Measurements from ENCODE around the gene TPD52L1.
"Not testable (repeated sequence)": the region's sequence is repeated elsewhere in the genome, so short reads cannot be mapped to it uniquely, and the experiment has no call there.

TPD52L1 gene

GRCh38 chr6:125142618-125143017 is 11.0 kb upstream of the TPD52L1 start:
- Histone ChIP-seq H3K4me1 (ENCODE audit: control insufficient read depth, insufficient read depth, low read length) (no peaks in the 10 kb centered on the region), H3K4me3 (ENCODE audit: low read depth, low read length) (no peak overlapping the region), H3K27ac (ENCODE audit: low read depth, low read length) (no peak overlapping the region), H3K9ac (ENCODE audit: low read length) (no peak overlapping the region), H3K27me3 (ENCODE audit: control insufficient read depth, insufficient read depth, low read length) (no peaks in the 10 kb centered on the region), H3K36me3 (ENCODE audit: control insufficient read depth, insufficient read depth, low read length) (no peaks in the 10 kb centered on the region), H3K9me3 (ENCODE audit: control insufficient read depth, insufficient read depth, low read depth, low read length) (peaks cover 5% of the 10 kb centered on the region)

- Histone ChIP-seq H3K9me3 (ENCODE audit: control insufficient read depth, insufficient read depth, low read depth, low read length) (peaks cover 5% of the 10 kb centered on the region), H3K27ac (ENCODE audit: low read depth, low read length) (no peak overlapping the region), H3K4me1 (ENCODE audit: control insufficient read depth, insufficient read depth, low read length) (no peaks in the 10 kb centered on the region; the same call in 1 of the 2 replicates), H3K4me3 (ENCODE audit: low read depth, low read length) (no peak overlapping the region), H3K27me3 (ENCODE audit: control insufficient read depth, insufficient read depth, low read length) (no peaks in the 10 kb centered on the region), H3K9ac (ENCODE audit: low read length) (no peak overlapping the region), H3K36me3 (ENCODE audit: control insufficient read depth, insufficient read depth, low read length) (no peaks in the 10 kb centered on the region)
Observed at GRCh38 chr6:125144822-125145221, 8.8 kb upstream of the TPD52L1 start.

- no peak overlapping the region for H3K4me3 ChIP-seq (ENCODE audit: low read depth, low read length)
Observed at GRCh38 chr6:125149256-125150144, 4.1 kb upstream of the TPD52L1 start.

GRCh38 chr6:125151700-125152099 is 1.9 kb upstream of the TPD52L1 start:
- no peak overlapping the region for H3K9ac ChIP-seq (ENCODE audit: low read length)
- peaks cover 41% of the 10 kb centered on the region for H3K27me3 ChIP-seq (ENCODE audit: control insufficient read depth, insufficient read depth, low read length)
- no peaks in the 10 kb centered on the region for H3K9me3 ChIP-seq (ENCODE audit: control insufficient read depth, insufficient read depth, low read depth, low read length)
- H3K4me3 ChIP-seq (ENCODE audit: low read depth, low read length): no peak overlapping the region
- no peak overlapping the region for H3K27ac ChIP-seq (ENCODE audit: low read depth, low read length)
- peaks cover 2% of the 10 kb centered on the region for H3K4me1 ChIP-seq (ENCODE audit: control insufficient read depth, insufficient read depth, low read length)
- H3K36me3 ChIP-seq (ENCODE audit: control insufficient read depth, insufficient read depth, low read length): no peaks in the 10 kb centered on the region

More at GRCh38 chr6:125149256-125150144, 4.1 kb upstream of the TPD52L1 start:
- no peak overlapping the region for H3K27ac ChIP-seq (ENCODE audit: low read depth, low read length)
- no peak overlapping the region for H3K9ac ChIP-seq (ENCODE audit: low read length)
- H3K4me1 ChIP-seq (ENCODE audit: control insufficient read depth, insufficient read depth, low read length): peaks cover 2% of the 10 kb centered on the region
- H3K27me3 ChIP-seq (ENCODE audit: control insufficient read depth, insufficient read depth, low read length): peaks cover 30% of the 10 kb centered on the region
- H3K36me3 ChIP-seq (ENCODE audit: control insufficient read depth, insufficient read depth, low read length): no peaks in the 10 kb centered on the region
- H3K9me3 ChIP-seq (ENCODE audit: control insufficient read depth, insufficient read depth, low read depth, low read length): no peaks in the 10 kb centered on the region

- no peak overlapping the region for H3K27ac ChIP-seq (ENCODE audit: low read depth, low read length)
Observed at GRCh38 chr6:125154118-125154760, 666 bp downstream of the TPD52L1 start.

GRCh38 chr6:125154761-125155135 is 1.2 kb downstream of the TPD52L1 start:
- no peaks in the 10 kb centered on the region for H3K36me3 ChIP-seq (ENCODE audit: control insufficient read depth, insufficient read depth, low read length)
- H3K27ac ChIP-seq (ENCODE audit: low read depth, low read length): no peak overlapping the region
- no peaks in the 10 kb centered on the region for H3K9me3 ChIP-seq (ENCODE audit: control insufficient read depth, insufficient read depth, low read depth, low read length)
- H3K9ac ChIP-seq (ENCODE audit: low read length): peak overlapping the region; percentile 58
- H3K27me3 ChIP-seq (ENCODE audit: control insufficient read depth, insufficient read depth, low read length): peaks cover 41% of the 10 kb centered on the region
- peaks cover 2% of the 10 kb centered on the region for H3K4me1 ChIP-seq (ENCODE audit: control insufficient read depth, insufficient read depth, low read length)
- peak overlapping the region; percentile 77 for H3K4me3 ChIP-seq (ENCODE audit: low read depth, low read length)

More at GRCh38 chr6:125154118-125154760, 666 bp downstream of the TPD52L1 start:
- Histone ChIP-seq H3K36me3 (ENCODE audit: control insufficient read depth, insufficient read depth, low read length) (no peaks in the 10 kb centered on the region), H3K9ac (ENCODE audit: low read length) (peak overlapping the region; percentile 58), H3K4me1 (ENCODE audit: control insufficient read depth, insufficient read depth, low read length) (peaks cover 2% of the 10 kb centered on the region), H3K4me3 (ENCODE audit: low read depth, low read length) (peak overlapping the region; percentile 77), H3K9me3 (ENCODE audit: control insufficient read depth, insufficient read depth, low read depth, low read length) (no peaks in the 10 kb centered on the region), H3K27me3 (ENCODE audit: control insufficient read depth, insufficient read depth, low read length) (peaks cover 41% of the 10 kb centered on the region)

GRCh38 chr6:125155344-125155743 is 1.8 kb downstream of the TPD52L1 start:
- Histone ChIP-seq H3K4me3 (ENCODE audit: low read depth, low read length) (no peak overlapping the region), H3K4me1 (ENCODE audit: control insufficient read depth, insufficient read depth, low read length) (peaks cover 2% of the 10 kb centered on the region; the same call in 1 of the 2 replicates)

GRCh38 chr6:125156496-125156895 is 2.9 kb downstream of the TPD52L1 start:
- no peak overlapping the region for H3K4me3 ChIP-seq (ENCODE audit: low read depth, low read length)
- H3K9ac ChIP-seq (ENCODE audit: low read length): no peak overlapping the region
- H3K27ac ChIP-seq (ENCODE audit: low read depth, low read length): no peak overlapping the region
- H3K36me3 ChIP-seq (ENCODE audit: control insufficient read depth, insufficient read depth, low read length): no peaks in the 10 kb centered on the region
- H3K27me3 ChIP-seq (ENCODE audit: control insufficient read depth, insufficient read depth, low read length): peaks cover 40% of the 10 kb centered on the region
- H3K9me3 ChIP-seq (ENCODE audit: control insufficient read depth, insufficient read depth, low read depth, low read length): no peaks in the 10 kb centered on the region
- H3K4me1 ChIP-seq (ENCODE audit: control insufficient read depth, insufficient read depth, low read length): peaks cover 2% of the 10 kb centered on the region; the same call in 1 of the 2 replicates

More at GRCh38 chr6:125155344-125155743, 1.8 kb downstream of the TPD52L1 start:
- Histone ChIP-seq H3K9me3 (ENCODE audit: control insufficient read depth, insufficient read depth, low read depth, low read length) (no peaks in the 10 kb centered on the region), H3K27ac (ENCODE audit: low read depth, low read length) (no peak overlapping the region), H3K36me3 (ENCODE audit: control insufficient read depth, insufficient read depth, low read length) (no peaks in the 10 kb centered on the region), H3K27me3 (ENCODE audit: control insufficient read depth, insufficient read depth, low read length) (peaks cover 41% of the 10 kb centered on the region), H3K9ac (ENCODE audit: low read length) (no peak overlapping the region)

GRCh38 chr6:125157280-125157679 is 3.7 kb downstream of the TPD52L1 start:
- no peak overlapping the region for H3K9ac ChIP-seq (ENCODE audit: low read length)
- H3K36me3 ChIP-seq (ENCODE audit: control insufficient read depth, insufficient read depth, low read length): no peaks in the 10 kb centered on the region
- no peak overlapping the region for H3K27ac ChIP-seq (ENCODE audit: low read depth, low read length)
- H3K27me3 ChIP-seq (ENCODE audit: control insufficient read depth, insufficient read depth, low read length): peaks cover 33% of the 10 kb centered on the region
- H3K9me3 ChIP-seq (ENCODE audit: control insufficient read depth, insufficient read depth, low read depth, low read length): no peaks in the 10 kb centered on the region
- H3K4me1 ChIP-seq (ENCODE audit: control insufficient read depth, insufficient read depth, low read length): peaks cover 2% of the 10 kb centered on the region; the same call in 1 of the 2 replicates
- no peak overlapping the region for H3K4me3 ChIP-seq (ENCODE audit: low read depth, low read length)

- Histone ChIP-seq H3K9ac (ENCODE audit: low read length) (no peak overlapping the region), H3K4me1 (ENCODE audit: control insufficient read depth, insufficient read depth, low read length) (peaks cover 2% of the 10 kb centered on the region; the same call in 1 of the 2 replicates), H3K9me3 (ENCODE audit: control insufficient read depth, insufficient read depth, low read depth, low read length) (no peaks in the 10 kb centered on the region), H3K4me3 (ENCODE audit: low read depth, low read length) (no peak overlapping the region), H3K27me3 (ENCODE audit: control insufficient read depth, insufficient read depth, low read length) (peaks cover 28% of the 10 kb centered on the region), H3K36me3 (ENCODE audit: control insufficient read depth, insufficient read depth, low read length) (no peaks in the 10 kb centered on the region), H3K27ac (ENCODE audit: low read depth, low read length) (no peak overlapping the region)
Observed at GRCh38 chr6:125157725-125158124, 4.2 kb downstream of the TPD52L1 start.

GRCh38 chr6:125163339-125163738 is 9.8 kb downstream of the TPD52L1 start:
- H3K36me3 ChIP-seq (ENCODE audit: control insufficient read depth, insufficient read depth, low read length); H3K4me3 ChIP-seq (ENCODE audit: low read depth, low read length); H3K27ac ChIP-seq (ENCODE audit: low read depth, low read length); H3K9ac ChIP-seq (ENCODE audit: low read length); H3K4me1 ChIP-seq (ENCODE audit: control insufficient read depth, insufficient read depth, low read length); H3K9me3 ChIP-seq (ENCODE audit: control insufficient read depth, insufficient read depth, low read depth, low read length); H3K27me3 ChIP-seq (ENCODE audit: control insufficient read depth, insufficient read depth, low read length): not testable (repeated sequence)

Measured in HUES6 (cell line).